Peyer's patch (tissue), 4 donors: ENCODE measurements around the gene UCK1.

Source experiments
- CTCF ChIP-seq, 6 experiments: fragments of 450-650 bp in 4 of 6; fragments of 200-600 bp in 2 of 6; sonication (generic) in 1 of 6; IDR thresholded peaks; one replicate each; pipeline ENCODE4 v1.5.1; 2017 to 2019; ENCODE audit warnings: antibody characterized with exemption in 6 of 6, mild to moderate bottlenecking in 3 of 6, moderate library complexity in 1 of 6
- POLR2A ChIP-seq, 2 donors: fragments of 450-650 bp; IDR thresholded peaks; one replicate each; pipeline ENCODE4 v1.5.1; 2017; ENCODE audit warnings: antibody characterized with exemption in 2 of 2, mild to moderate bottlenecking in 2 of 2, moderate library complexity in 2 of 2

DNA sequence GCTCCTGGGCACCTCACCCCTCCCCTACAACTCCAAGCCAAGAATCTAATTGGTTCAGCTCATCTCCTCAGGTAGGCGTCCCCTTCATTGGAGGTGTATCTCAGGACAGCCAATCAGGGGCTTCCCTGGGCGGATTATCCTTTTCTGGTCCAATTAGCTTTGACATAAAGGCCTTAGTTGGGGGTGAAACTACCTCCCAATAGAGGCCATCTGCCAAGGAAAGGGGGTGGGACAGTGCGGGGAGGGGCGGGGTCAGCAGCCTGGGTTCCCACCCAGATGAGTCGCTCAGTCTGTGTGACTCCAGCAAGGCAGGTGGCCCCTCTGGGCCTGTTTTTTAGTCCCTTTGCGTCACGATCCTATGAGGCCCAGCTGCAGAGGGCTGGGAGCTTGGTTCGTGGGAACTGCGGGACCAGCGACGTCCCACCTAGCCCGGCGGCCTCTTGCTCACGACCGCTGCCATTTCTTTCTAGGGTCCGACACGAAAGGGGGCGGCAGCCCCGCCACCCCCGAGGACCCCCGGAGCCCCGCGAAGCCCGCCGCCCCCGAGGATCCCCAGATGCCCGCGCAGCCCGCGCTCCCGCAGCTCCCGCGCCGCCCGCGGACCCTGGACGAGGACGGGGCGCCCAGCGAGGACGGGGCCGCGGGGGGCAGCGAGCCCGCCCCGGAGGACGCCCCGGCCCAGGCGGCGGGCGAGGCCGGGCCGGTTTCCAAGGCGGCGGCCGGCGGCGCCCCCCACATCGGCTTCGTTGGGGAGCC lies 23.2 kb upstream of the UCK1 start:
- TF ChIP-seq CTCF (IDR thresholded peaks at IDR 0.05) (no peak), POLR2A (IDR thresholded peaks at IDR 0.05) (no peak)
